Neuronal stem cell (in vitro differentiated cells): ENCODE results near the gene SPART.

Source experiments
- DNase-seq: peaks from one replicate; pipeline ENCODE4 v3.0.0-alpha.2; 2013; ENCODE audit warnings: low spot score
- H2AFZ ChIP-seq: one replicate; pipeline ENCODE4 v1.6.1; 2013; ENCODE audit warnings: mild to moderate bottlenecking, low read length, inconsistent platforms
- H2AK5ac ChIP-seq: 2 replicates; pipeline ENCODE4 v1.6.1; 2013; ENCODE audit warnings: low read depth, mild to moderate bottlenecking, inconsistent platforms, low read length, moderate library complexity, mixed read lengths
- H2BK120ac ChIP-seq: 2 replicates; pipeline ENCODE4 v1.6.1; 2013; ENCODE audit warnings: low read depth, mild to moderate bottlenecking, inconsistent platforms, low read length, moderate library complexity, mixed read lengths
- H2BK12ac ChIP-seq: one replicate; pipeline ENCODE4 v1.6.1; 2013; ENCODE audit warnings: low read length, inconsistent platforms
- H2BK15ac ChIP-seq: 2 replicates; pipeline ENCODE4 v1.6.1; 2013; ENCODE audit warnings: mild to moderate bottlenecking, low read length, inconsistent platforms, mixed read lengths
- H2BK5ac ChIP-seq: one replicate; pipeline ENCODE4 v1.6.1; 2013; ENCODE audit warnings: inconsistent platforms, mild to moderate bottlenecking, low read length, moderate library complexity
- H3K14ac ChIP-seq: one replicate; pipeline ENCODE4 v1.6.1; 2013; ENCODE audit warnings: low read length, inconsistent platforms
- H3K18ac ChIP-seq: 2 replicates; pipeline ENCODE4 v1.6.1; 2013; ENCODE audit warnings: low read length, inconsistent platforms
- H3K23ac ChIP-seq: 2 replicates; pipeline ENCODE4 v1.6.1; 2013; ENCODE audit warnings: low read depth, mild to moderate bottlenecking, mixed read lengths, low read length, inconsistent platforms; ENCODE audit not compliant: poor library complexity
- H3K27ac ChIP-seq: replicated peaks from 3 replicates; pipeline ENCODE4 v1.5.1; 2013; ENCODE audit warnings: low read length, inconsistent platforms
- H3K27me3 ChIP-seq, 3 experiments: 2 replicates each; pipeline ENCODE4 v1.6.1; 2013; ENCODE audit warnings: low read length in 3 of 3, mild to moderate bottlenecking in 2 of 3, inconsistent platforms in 1 of 3, low read depth in 1 of 3, mixed read lengths in 1 of 3, moderate library complexity in 1 of 3; ENCODE audit not compliant: control insufficient read depth in 3 of 3, insufficient read depth in 3 of 3
- H3K36me3 ChIP-seq, 2 donors: replicated peaks in 1 of 2; 2 replicates each; pipeline ENCODE4 v1.6.1; 2013; ENCODE audit warnings: low read length in 2 of 2; ENCODE audit not compliant: control insufficient read depth in 2 of 2, insufficient read depth in 2 of 2
- H3K4ac ChIP-seq: 2 replicates; pipeline ENCODE4 v1.6.1; 2013; ENCODE audit warnings: inconsistent platforms, mild to moderate bottlenecking, low read length, moderate library complexity
- H3K4me1 ChIP-seq, 2 donors: 1 replicate in 1 of 2; 2 replicates in 1 of 2; pipeline ENCODE4 v1.6.1; 2013; ENCODE audit warnings: low read length in 2 of 2, low read depth in 1 of 2; ENCODE audit not compliant: control insufficient read depth in 2 of 2, insufficient read depth in 1 of 2
- H3K4me2 ChIP-seq: one replicate; pipeline ENCODE4 v1.6.1; 2013; ENCODE audit warnings: mild to moderate bottlenecking, low read length, inconsistent platforms; ENCODE audit not compliant: insufficient read depth, poor library complexity, severe bottlenecking
- H3K4me3 ChIP-seq, 2 donors: 2 replicates each; pipeline ENCODE4 v1.5.1; 2013; ENCODE audit warnings: low read length in 2 of 2, mild to moderate bottlenecking in 2 of 2, inconsistent platforms in 1 of 2, moderate library complexity in 1 of 2
- H3K79me1 ChIP-seq: one replicate; pipeline ENCODE4 v1.6.1; 2013; ENCODE audit warnings: low read depth, mild to moderate bottlenecking, inconsistent platforms, low read length, moderate library complexity
- H3K9ac ChIP-seq: one replicate; pipeline ENCODE4 v1.6.1; 2013; ENCODE audit warnings: mild to moderate bottlenecking, low read depth, low read length, inconsistent platforms; ENCODE audit not compliant: poor library complexity
- H3K9me3 ChIP-seq, 2 donors: replicated peaks in 1 of 2; 2 replicates each; pipeline versions ENCODE3 to v1.6.1; 2013; ENCODE audit warnings: low read length in 2 of 2, mild to moderate bottlenecking in 2 of 2, inconsistent platforms in 1 of 2, low read depth in 1 of 2, mixed read lengths in 1 of 2, moderate library complexity in 1 of 2; ENCODE audit not compliant: control insufficient read depth in 2 of 2, insufficient read depth in 1 of 2
- H4K8ac ChIP-seq: one replicate; pipeline ENCODE4 v1.6.1; 2013; ENCODE audit warnings: low read depth, mild to moderate bottlenecking, inconsistent platforms, low read length, moderate library complexity
- H4K91ac ChIP-seq: one replicate; pipeline ENCODE4 v1.6.1; 2013; ENCODE audit warnings: low read length, low read depth, mild to moderate bottlenecking, inconsistent platforms; ENCODE audit not compliant: poor library complexity
- WGBS, 2 donors: extraction: QIAGEN DNeasy Blood & Tissue Kit; methylation state at CpG; one replicate each; pipeline ENCODE4 v1.1.7; 2013; ENCODE audit warnings: missing lambda C conversion rate in 2 of 2, mixed read lengths in 1 of 2; ENCODE audit not compliant: insufficient read length in 2 of 2, insufficient replicate concordance in 1 of 2; ENCODE audit errors: extremely low coverage in 2 of 2; 5-methylcytosine and 5-hydroxymethylcytosine counted together

Gene SPART

DNA sequence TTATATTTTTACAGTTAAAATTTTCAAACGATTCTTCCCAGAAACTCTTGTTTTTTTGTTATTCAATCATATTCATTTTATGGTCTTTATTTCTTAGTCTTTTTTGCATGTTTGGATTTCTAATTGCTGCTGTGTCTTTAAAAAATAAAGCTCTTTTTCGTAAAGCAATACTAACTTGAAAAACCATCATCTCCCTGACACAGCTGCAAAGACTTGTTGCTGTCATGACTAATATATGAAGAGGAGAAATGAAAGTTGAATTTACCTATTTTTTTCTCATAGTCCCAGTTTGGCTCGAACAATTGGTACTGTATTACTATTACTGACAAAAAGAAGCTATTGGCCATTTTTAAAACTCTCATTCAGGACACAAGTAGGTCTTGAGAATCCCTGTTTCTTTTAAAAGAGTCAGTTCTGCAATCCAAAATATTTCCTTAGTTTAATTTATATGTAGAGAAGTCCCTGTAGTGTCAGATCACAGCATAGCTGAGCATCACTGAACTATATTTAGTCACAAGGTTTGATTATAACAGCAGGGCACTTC is 12.1 kb upstream of the SPART start:
- Histone ChIP-seq H3K36me3 (no peaks in the 10 kb centered on the region), H3K9ac (no peak overlapping the region), H3K14ac (no peak overlapping the region), H2BK120ac (no peak overlapping the region), H3K4me2 (no peak overlapping the region), H2AK5ac (no peak overlapping the region), H2BK5ac (no peak overlapping the region), H3K23ac (no peak overlapping the region), H3K18ac (no peak overlapping the region), H3K27ac (no peak overlapping the region), H4K91ac (no peak overlapping the region), H3K27me3 (no peaks in the 10 kb centered on the region), H2BK15ac (no peak overlapping the region), H3K9me3 (peaks cover 0 to 2% of the 10 kb centered on the region in 2 donors), H4K8ac (no peak overlapping the region), H3K4me3 (no peak overlapping the region), H3K4ac (no peak overlapping the region), H3K4me1 (peaks cover 0 to 3% of the 10 kb centered on the region in 2 donors), H2AFZ (no peak overlapping the region), H3K79me1 (no peaks in the 10 kb centered on the region), H2BK12ac (no peak overlapping the region)
- DNase-seq: no peak
- WGBS, 2 donors: no CpG with 5 or more reads among the region's 3 CpGs

GRCh38 chr13:36357692-36358091 is 11.5 kb upstream of the SPART start:
- no peak overlapping the region for H3K4me2 ChIP-seq
- H2BK5ac ChIP-seq: no peak overlapping the region
- no peak overlapping the region for H3K27ac ChIP-seq
- no peak overlapping the region for H4K91ac ChIP-seq
- no peaks in the 10 kb centered on the region for H3K36me3 ChIP-seq
- WGBS, 2 donors: no CpG with 5 or more reads among the region's 3 CpGs
- H2BK15ac ChIP-seq: no peak overlapping the region
- no peak overlapping the region for H3K14ac ChIP-seq
- H3K9ac ChIP-seq: no peak overlapping the region
- no peak overlapping the region for H2BK12ac ChIP-seq
- no peak overlapping the region for H3K23ac ChIP-seq
- no peaks in the 10 kb centered on the region for H3K79me1 ChIP-seq
- no peak overlapping the region for H2AFZ ChIP-seq
- H2AK5ac ChIP-seq: no peak overlapping the region
- no peak overlapping the region for H3K18ac ChIP-seq
- DNase-seq: no peak
- no peak overlapping the region for H4K8ac ChIP-seq
- no peak overlapping the region for H2BK120ac ChIP-seq
- H3K27me3 ChIP-seq: no peaks in the 10 kb centered on the region
- H3K4me1 ChIP-seq: peaks cover 0 to 3% of the 10 kb centered on the region in 2 donors
- peaks cover 0 to 2% of the 10 kb centered on the region in 2 donors for H3K9me3 ChIP-seq
- no peak overlapping the region for H3K4ac ChIP-seq
- no peak overlapping the region for H3K4me3 ChIP-seq

DNA sequence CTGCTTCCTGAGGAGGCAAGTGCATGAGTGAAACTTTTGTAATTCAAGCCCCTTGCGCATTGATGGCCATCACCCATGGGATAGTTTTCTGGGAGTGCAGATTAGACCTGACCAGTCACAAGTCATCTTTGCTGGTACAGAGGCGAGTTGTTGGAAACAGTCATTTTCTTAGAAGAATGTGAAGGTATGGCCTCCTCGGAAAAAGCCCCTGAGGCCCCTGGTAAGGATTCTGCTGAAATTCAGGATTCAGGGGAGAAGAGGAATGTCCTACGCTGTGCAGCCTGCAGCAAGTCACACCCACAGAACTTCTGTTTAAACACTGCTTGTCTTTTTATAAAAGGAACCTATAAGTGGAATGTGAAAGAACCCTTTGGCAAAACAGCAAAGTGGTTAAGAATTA is 11.0 kb upstream of the SPART start:
- Histone ChIP-seq H3K4me1 (peaks cover 0 to 3% of the 10 kb centered on the region in 2 donors), H2BK120ac (no peak overlapping the region), H3K23ac (no peak overlapping the region), H3K4me2 (no peak overlapping the region), H2BK12ac (no peak overlapping the region), H3K4me3 (no peak overlapping the region), H3K18ac (no peak overlapping the region), H3K9ac (no peak overlapping the region), H3K27me3 (no peaks in the 10 kb centered on the region), H4K8ac (no peak overlapping the region), H3K14ac (no peak overlapping the region), H3K4ac (no peak overlapping the region), H2BK15ac (no peak overlapping the region), H4K91ac (no peak overlapping the region), H2AFZ (no peak overlapping the region), H2BK5ac (no peak overlapping the region), H2AK5ac (no peak overlapping the region), H3K79me1 (no peaks in the 10 kb centered on the region), H3K9me3 (peaks cover 0 to 2% of the 10 kb centered on the region in 2 donors), H3K27ac (no peak overlapping the region), H3K36me3 (no peaks in the 10 kb centered on the region)
- no CpG with 5 or more reads among the region's 4 CpGs for WGBS, 2 donors
- DNase-seq: no peak

- H3K4ac ChIP-seq: no peak overlapping the region
- peaks cover 0 to 2% of the 10 kb centered on the region in 2 donors for H3K9me3 ChIP-seq
- H3K27me3 ChIP-seq: no peaks in the 10 kb centered on the region
- no peaks in the 10 kb centered on the region for H3K79me1 ChIP-seq
- no peak overlapping the region for H2AK5ac ChIP-seq
- H3K23ac ChIP-seq: no peak overlapping the region
- no peak overlapping the region for H3K27ac ChIP-seq
- no peak overlapping the region for H4K8ac ChIP-seq
- H2AFZ ChIP-seq: no peak overlapping the region
- H3K9ac ChIP-seq: no peak overlapping the region
- no peak overlapping the region for H2BK5ac ChIP-seq
- no peak overlapping the region for H3K4me2 ChIP-seq
- DNase-seq: no peak
- no peak overlapping the region for H2BK120ac ChIP-seq
- no peak overlapping the region for H3K18ac ChIP-seq
- peaks cover 0 to 3% of the 10 kb centered on the region in 2 donors for H3K4me1 ChIP-seq
- no peak overlapping the region for H4K91ac ChIP-seq
- no peak overlapping the region for H2BK15ac ChIP-seq
- H3K4me3 ChIP-seq: no peak overlapping the region
- no peak overlapping the region for H3K14ac ChIP-seq
- H2BK12ac ChIP-seq: no peak overlapping the region
- no CpG with 5 or more reads among the region's 7 CpGs for whole genome bisulfite sequencing, 2 donors
- H3K36me3 ChIP-seq: no peaks in the 10 kb centered on the region
Observed at GRCh38 chr13:36356058-36356457, 9.9 kb upstream of the SPART start.
